WTC11 (cell line): ENCODE results near the gene CYP4F11.

Experiments
- ARID4B ChIP-seq: sonication (generic); formaldehyde crosslinking; IDR thresholded peaks from 2 replicates; pipeline ENCODE4 v1.8.0; 2023; ENCODE audit warnings: missing genetic modification reagents, mild to moderate bottlenecking, borderline replicate concordance
- CREM ChIP-seq: sonication (generic); formaldehyde crosslinking; IDR thresholded peaks from 2 replicates; pipeline ENCODE4 v1.8.1; 2022; ENCODE audit warnings: mild to moderate bottlenecking, missing genetic modification reagents, moderate library complexity
- MYBL2 ChIP-seq: sonication (generic); formaldehyde crosslinking; IDR thresholded peaks from 2 replicates; pipeline ENCODE4 v1.8.1; 2023; ENCODE audit warnings: mild to moderate bottlenecking, moderate library complexity, missing genetic modification reagents
- NR1H2 ChIP-seq: sonication (generic); formaldehyde crosslinking; IDR thresholded peaks from 2 replicates; pipeline ENCODE4 v1.9.0; 2021; ENCODE audit warnings: mild to moderate bottlenecking, moderate library complexity, missing genetic modification reagents
- SP1 ChIP-seq: sonication (generic); formaldehyde crosslinking; conservative IDR thresholded peaks from 2 replicates; pipeline ENCODE4 v1.8.1; 2022; ENCODE audit warnings: missing genetic modification reagents
- TEAD4 ChIP-seq: sonication (generic); formaldehyde crosslinking; IDR thresholded peaks from 2 replicates; pipeline ENCODE4 v1.8.0; 2022; ENCODE audit warnings: mild to moderate bottlenecking, missing genetic modification reagents
- ZNF138 ChIP-seq: sonication (generic); formaldehyde crosslinking; conservative IDR thresholded peaks from 2 replicates; pipeline ENCODE4 v1.8.1; 2022; ENCODE audit warnings: mild to moderate bottlenecking, moderate library complexity, missing genetic modification reagents
- ZNF512 ChIP-seq: sonication (generic); formaldehyde crosslinking; IDR thresholded peaks from 2 replicates; pipeline ENCODE4 v1.8.1; 2022; ENCODE audit warnings: missing genetic modification reagents, borderline replicate concordance
- TF ChIP-seq, protein P1 (sequence below): fragments of 200-600 bp; IDR thresholded peaks from 2 replicates; pipeline ENCODE4 v1.8.0; 2022; ENCODE audit warnings: antibody characterized with exemption
- TF ChIP-seq, protein P2 (sequence below): sonication (generic); formaldehyde crosslinking; IDR thresholded peaks from 2 replicates; pipeline ENCODE4 v1.8.1; 2022; ENCODE audit warnings: mild to moderate bottlenecking, moderate library complexity, missing genetic modification reagents
- TF ChIP-seq, protein P3 (sequence below): sonication (generic); formaldehyde crosslinking; IDR thresholded peaks from 2 replicates; pipeline ENCODE4 v1.8.0; 2022; ENCODE audit warnings: mild to moderate bottlenecking, missing genetic modification reagents
- TF ChIP-seq, protein P4 (sequence below): sonication (generic); formaldehyde crosslinking; IDR thresholded peaks from 2 replicates; pipeline ENCODE4 v1.8.1; 2023; ENCODE audit warnings: mild to moderate bottlenecking, missing genetic modification reagents, moderate library complexity

DNA sequence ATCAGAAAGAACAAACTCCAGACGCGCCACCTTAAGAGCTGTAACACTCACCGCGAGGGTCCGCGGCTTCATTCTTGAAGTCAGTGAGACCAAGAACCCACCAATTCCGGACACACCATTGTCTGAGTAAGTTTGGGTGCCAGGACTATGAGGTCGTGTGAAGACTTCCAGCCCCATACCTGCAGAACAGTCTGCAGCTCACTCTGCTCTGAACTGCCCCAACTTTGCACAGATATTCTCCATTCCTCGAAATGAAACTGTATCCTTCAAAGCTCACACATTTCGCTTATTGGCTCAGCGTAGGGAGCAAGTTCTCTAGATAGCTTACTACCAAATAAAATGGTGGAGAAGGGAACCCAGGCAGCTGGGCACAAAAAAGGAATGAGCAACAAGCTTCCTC lies 33.8 kb downstream of the CYP4F11 start:
- TF ChIP-seq ZNF512 (CRISPR knock-in tag) (no peak), MYBL2 (no peak), NR1H2 (CRISPR knock-in tag) (no peak), CREM (CRISPR knock-in tag) (no peak), TEAD4 (no peak), SP1 (CRISPR knock-in tag) (no peak), ZNF138 (CRISPR knock-in tag) (no peak), ARID4B (CRISPR knock-in tag) (no peak)
- TF ChIP-seq, protein P1, sequence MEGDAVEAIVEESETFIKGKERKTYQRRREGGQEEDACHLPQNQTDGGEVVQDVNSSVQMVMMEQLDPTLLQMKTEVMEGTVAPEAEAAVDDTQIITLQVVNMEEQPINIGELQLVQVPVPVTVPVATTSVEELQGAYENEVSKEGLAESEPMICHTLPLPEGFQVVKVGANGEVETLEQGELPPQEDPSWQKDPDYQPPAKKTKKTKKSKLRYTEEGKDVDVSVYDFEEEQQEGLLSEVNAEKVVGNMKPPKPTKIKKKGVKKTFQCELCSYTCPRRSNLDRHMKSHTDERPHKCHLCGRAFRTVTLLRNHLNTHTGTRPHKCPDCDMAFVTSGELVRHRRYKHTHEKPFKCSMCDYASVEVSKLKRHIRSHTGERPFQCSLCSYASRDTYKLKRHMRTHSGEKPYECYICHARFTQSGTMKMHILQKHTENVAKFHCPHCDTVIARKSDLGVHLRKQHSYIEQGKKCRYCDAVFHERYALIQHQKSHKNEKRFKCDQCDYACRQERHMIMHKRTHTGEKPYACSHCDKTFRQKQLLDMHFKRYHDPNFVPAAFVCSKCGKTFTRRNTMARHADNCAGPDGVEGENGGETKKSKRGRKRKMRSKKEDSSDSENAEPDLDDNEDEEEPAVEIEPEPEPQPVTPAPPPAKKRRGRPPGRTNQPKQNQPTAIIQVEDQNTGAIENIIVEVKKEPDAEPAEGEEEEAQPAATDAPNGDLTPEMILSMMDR, result no peak
- TF ChIP-seq, protein P2, sequence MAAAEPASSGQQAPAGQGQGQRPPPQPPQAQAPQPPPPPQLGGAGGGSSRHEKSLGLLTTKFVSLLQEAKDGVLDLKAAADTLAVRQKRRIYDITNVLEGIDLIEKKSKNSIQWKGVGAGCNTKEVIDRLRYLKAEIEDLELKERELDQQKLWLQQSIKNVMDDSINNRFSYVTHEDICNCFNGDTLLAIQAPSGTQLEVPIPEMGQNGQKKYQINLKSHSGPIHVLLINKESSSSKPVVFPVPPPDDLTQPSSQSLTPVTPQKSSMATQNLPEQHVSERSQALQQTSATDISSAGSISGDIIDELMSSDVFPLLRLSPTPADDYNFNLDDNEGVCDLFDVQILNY (CRISPR knock-in tag), result no peak
- TF ChIP-seq, protein P3, sequence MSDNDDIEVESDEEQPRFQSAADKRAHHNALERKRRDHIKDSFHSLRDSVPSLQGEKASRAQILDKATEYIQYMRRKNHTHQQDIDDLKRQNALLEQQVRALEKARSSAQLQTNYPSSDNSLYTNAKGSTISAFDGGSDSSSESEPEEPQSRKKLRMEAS (CRISPR knock-in tag), result no peak
- TF ChIP-seq, protein P4, sequence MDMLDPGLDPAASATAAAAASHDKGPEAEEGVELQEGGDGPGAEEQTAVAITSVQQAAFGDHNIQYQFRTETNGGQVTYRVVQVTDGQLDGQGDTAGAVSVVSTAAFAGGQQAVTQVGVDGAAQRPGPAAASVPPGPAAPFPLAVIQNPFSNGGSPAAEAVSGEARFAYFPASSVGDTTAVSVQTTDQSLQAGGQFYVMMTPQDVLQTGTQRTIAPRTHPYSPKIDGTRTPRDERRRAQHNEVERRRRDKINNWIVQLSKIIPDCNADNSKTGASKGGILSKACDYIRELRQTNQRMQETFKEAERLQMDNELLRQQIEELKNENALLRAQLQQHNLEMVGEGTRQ (CRISPR knock-in tag), result no peak
